Choroid plexus epithelial cell (primary cell): ENCODE results near the gene FPR1.
"Not testable (repeated sequence)": the region's sequence is repeated elsewhere in the genome, so short reads cannot be mapped to it uniquely, and the experiment has no call there.

Source experiments
- DNase-seq: peaks from one replicate; pipeline ENCODE4 v3.0.0-alpha.2; 2010; ENCODE audit warnings: low read depth
- H3K4me3 ChIP-seq: 2 replicates; pipeline ENCODE4 v1.5.1; 2011; ENCODE audit warnings: low read depth, mild to moderate bottlenecking, control low read depth, low read length, moderate library complexity
- TF ChIP-seq, protein P1 (sequence below): conservative IDR thresholded peaks from 2 replicates; pipeline ENCODE4 v1.5.1; 2011; ENCODE audit warnings: low read depth, mild to moderate bottlenecking, control low read depth, inconsistent platforms, low read length, moderate library complexity

FPR1 gene

DNA sequence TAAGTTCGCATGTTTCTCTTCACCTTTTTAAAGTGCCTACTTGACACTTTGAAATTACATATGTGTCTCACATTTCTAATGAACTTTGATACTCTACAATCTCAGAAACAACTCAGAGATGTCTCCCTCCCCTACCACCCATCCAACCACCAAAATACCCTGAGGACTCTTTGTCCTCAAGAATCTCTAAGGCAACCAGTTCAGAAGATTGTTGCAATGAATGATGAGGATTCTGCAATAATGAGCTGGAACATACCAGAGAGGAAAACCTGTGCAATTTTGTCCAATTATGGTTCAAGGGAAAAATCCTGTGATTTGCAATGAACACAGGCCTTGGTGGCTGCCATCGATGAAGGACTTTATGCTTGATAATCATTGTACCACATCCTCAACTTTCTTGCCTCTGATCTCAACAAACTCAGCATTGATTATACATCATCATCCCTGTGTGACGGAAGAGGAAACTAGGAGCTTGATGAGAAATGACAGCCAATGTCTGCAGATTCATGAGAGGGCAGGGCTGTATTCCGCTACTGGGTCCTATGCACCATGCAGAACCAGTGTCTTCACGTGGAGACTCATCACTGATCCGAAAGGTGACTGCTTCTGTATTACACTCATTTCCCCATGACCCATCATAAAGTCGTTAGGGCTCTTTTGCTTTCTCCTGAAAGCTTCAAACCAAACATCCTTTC is 1.1 kb downstream of the FPR1 start:
- TF ChIP-seq, protein P1, sequence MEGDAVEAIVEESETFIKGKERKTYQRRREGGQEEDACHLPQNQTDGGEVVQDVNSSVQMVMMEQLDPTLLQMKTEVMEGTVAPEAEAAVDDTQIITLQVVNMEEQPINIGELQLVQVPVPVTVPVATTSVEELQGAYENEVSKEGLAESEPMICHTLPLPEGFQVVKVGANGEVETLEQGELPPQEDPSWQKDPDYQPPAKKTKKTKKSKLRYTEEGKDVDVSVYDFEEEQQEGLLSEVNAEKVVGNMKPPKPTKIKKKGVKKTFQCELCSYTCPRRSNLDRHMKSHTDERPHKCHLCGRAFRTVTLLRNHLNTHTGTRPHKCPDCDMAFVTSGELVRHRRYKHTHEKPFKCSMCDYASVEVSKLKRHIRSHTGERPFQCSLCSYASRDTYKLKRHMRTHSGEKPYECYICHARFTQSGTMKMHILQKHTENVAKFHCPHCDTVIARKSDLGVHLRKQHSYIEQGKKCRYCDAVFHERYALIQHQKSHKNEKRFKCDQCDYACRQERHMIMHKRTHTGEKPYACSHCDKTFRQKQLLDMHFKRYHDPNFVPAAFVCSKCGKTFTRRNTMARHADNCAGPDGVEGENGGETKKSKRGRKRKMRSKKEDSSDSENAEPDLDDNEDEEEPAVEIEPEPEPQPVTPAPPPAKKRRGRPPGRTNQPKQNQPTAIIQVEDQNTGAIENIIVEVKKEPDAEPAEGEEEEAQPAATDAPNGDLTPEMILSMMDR = no peak
- H3K4me3 ChIP-seq = no peak overlapping the region
- peak; percentile 87 for DNase-seq

DNA sequence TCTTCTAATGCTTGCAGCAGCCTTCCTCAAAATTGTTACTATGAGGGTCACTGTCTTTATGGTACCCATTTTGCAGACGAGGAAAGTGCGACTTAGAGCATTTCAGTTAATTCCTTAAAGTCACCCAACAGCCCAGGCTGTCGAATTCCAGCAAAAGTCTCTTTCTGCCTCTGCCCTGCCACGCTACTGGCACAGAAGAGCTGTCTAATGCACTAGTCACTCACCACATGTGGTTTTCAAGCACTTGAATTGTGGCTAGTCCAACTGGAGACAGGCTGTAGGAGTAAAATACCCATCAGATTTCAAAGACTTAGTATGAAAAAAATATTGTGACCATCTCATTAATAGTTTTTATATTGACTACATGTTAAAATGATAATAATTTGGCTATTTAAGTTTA is 1.7 kb downstream of the FPR1 start:
- TF ChIP-seq, protein P1 = no peak
- H3K4me3 ChIP-seq = no peak overlapping the region
- peak; percentile 62 for DNase-seq

DNA sequence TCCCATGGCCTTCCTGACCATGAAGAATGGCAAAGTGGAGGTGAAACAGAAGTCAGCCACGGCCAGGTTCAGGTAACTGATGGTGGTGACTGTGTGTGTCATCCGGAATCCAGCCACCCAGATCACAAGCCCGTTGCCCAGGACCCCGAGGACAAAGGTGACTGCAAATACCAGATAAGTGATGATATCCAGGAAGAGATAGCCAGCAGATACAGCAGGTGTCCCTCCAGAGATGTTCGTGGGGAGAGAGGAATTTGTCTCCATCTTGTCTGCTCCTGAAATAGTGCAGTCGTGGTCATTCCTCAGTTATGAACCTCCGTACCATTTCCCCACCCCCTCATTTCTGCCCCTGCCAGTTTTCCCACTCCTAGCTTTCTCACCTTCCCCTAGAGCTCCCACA is 4.9 kb downstream of the FPR1 start:
- no peak for DNase-seq
- no peak overlapping the region for H3K4me3 ChIP-seq
- TF ChIP-seq, protein P1 = no peak

DNA sequence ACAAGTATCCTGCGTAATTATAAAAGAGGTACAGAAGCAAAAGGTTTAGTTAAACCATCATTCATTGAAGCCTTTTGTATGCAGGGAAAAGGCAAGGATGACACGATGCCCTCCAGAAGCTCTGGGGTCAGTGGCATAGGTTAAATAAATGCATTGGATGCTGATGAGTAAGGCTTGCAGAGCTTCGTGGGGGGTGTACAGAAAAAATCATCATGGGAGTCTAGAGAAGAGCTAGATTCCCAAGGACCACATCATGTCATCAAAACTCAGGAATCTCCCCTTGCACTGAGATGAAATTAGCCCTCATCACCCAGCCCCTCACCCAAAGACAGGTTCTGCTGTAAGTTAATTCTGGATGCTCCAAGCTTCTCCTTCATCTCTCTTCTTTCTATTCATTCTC is 8.3 kb downstream of the FPR1 start:
- peak; percentile 76 for DNase-seq
- TF ChIP-seq, protein P1 = no peak
- no peak overlapping the region for H3K4me3 ChIP-seq

DNA sequence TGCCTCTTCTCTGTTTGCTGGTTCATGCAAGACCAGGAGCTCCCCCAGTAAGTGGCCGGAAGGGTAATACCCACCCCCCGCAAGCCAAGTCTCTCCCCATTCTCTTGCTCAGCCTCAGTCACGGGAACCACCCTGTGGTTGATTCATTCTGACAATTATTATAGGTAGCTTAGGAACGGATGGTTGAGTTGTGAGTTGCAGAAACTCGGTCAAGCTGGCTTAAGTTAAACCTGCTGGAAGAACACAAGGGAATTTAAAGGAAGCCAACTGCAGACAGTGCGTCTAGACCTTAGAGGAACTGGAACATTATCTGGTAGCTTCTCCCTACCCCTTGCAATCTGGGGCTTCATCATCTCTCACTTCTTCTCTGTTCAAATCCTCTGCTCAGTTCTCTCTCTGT is 8.9 kb downstream of the FPR1 start:
- peak; percentile 82 for DNase-seq
- TF ChIP-seq, protein P1 = no peak
- H3K4me3 ChIP-seq = no peak overlapping the region

DNA sequence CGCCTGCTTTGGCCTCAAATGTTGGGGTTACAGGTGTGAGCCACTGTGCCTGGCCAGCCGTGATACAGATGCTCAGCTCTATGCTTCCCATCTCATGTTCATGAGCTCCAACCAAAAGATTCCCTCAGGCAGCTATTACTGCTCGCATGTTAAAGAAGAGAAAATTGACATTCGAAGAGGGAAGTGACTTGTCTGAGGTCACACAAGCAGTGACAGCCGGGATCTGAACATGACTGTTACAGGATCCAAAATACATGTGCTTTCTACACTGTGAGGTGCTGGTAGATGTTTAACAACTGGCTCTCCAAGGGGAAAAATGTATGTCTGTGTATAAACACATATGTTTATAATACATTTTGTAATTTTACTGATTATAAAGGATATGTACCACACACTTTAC is 11.3 kb downstream of the FPR1 start:
- TF ChIP-seq, protein P1 = no peak
- DNase-seq = no peak
- no peak overlapping the region for H3K4me3 ChIP-seq

DNA sequence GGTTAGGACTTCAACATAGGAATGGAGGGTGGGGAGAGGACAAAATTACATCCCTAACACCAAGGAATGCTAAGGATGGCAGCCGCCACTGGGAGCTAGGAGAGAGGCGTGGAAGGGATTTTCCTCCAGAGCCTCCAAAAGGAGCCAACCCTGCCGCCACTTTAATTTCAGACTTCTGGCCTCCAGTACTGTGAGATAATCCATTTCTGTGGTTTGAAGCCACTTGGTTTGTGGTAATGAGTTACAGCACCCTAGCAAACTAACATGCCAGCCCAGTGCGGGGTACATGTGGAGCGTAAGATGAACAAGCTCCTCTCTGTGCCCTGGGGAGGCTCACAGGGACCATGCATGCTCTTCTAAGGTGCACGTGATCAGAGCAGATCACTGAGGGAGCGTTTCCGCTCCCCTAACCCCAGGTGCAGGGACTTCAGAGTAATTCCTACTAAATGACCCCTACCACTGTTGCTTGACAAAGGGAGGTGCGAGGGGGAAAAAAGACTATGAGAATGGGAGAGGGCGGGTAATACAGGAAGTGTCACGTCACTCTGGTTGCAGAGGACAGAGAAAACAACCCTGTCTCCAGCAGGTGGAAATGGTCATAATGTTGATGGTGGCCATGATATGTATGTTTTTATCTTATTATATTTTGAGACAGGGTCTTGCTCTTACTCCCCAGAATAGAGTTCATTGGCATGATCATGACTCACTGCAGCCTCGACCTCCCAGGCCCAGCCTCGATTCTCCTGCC is 12.0 kb downstream of the FPR1 start:
- TF ChIP-seq, protein P1 = no peak
- no peak for DNase-seq
- H3K4me3 ChIP-seq = no peak overlapping the region

DNA sequence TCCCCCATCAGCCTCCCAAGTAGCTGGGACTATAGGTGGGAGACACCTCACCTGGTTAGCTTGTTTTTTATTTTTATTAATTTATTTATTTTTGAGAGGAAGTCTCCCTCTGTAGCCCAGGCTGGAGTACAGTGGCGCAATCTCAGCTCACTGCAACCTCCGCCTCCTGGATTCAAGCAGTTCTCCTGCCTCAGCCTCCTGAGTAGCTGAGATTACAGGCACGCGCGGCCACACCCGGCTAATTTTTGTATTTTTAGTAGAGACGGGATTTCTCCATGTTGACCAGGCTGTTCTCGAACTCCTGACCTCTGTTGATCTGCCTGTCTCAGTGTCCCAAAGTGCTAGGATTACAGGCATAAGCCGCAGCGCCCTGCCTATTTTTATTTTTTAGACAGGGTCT is 13.2 kb downstream of the FPR1 start:
- DNase-seq, H3K4me3 ChIP-seq: not testable (repeated sequence)
